ENCODE results near the gene PRRC2A. TPM values are rescaled to one million over a fixed set of nuclear protein-coding genes. Genes with fewer than 3 reads are reported as not detected.

The PRRC2A gene
- total RNA-seq, 1 donor from 2014 or later, result 188 TPM

DNA sequence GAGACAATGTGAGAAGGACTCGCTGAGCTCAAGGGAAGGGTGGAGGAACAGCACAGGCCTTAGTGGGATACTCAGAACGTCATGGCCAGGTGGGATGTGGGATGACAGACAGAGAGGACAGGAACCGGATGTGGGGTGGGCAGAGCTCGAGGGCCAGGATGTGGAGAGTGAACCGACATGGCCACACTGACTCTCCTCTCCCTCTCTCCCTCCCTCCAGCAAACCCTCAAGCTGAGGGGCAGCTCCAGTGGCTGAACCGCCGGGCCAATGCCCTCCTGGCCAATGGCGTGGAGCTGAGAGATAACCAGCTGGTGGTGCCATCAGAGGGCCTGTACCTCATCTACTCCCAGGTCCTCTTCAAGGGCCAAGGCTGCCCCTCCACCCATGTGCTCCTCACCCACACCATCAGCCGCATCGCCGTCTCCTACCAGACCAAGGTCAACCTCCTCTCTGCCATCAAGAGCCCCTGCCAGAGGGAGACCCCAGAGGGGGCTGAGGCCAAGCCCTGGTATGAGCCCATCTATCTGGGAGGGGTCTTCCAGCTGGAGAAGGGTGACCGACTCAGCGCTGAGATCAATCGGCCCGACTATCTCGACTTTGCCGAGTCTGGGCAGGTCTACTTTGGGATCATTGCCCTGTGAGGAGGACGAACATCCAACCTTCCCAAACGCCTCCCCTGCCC is 43.5 kb upstream of the PRRC2A start:
- H3K4me1 ChIP-seq (ENCODE audit: insufficient read depth, low read length), result peaks cover 11% of the 10 kb centered on the region
- Mint-ChIP-seq H3K27ac (ENCODE audit: unreplicated experiment) (no peak overlapping the region), H3K4me3 (ENCODE audit: unreplicated experiment) (no peak overlapping the region), H3K4me1 (ENCODE audit: low read depth, unreplicated experiment) (peaks cover 12% of the 10 kb centered on the region), H3K36me3 (ENCODE audit: low read depth, unreplicated experiment) (no peaks in the 10 kb centered on the region), H3K27me3 (ENCODE audit: low read depth, unreplicated experiment) (peaks cover 21% of the 10 kb centered on the region), H3K9me3 (ENCODE audit: unreplicated experiment) (no peaks in the 10 kb centered on the region)
- H3K9me3 ChIP-seq (ENCODE audit: insufficient read depth, low read depth, low read length), result no peaks in the 10 kb centered on the region
- FAIRE-seq (no peak), DNase-seq (ENCODE audit: low read depth) (no peak)
- H4K20me1 ChIP-seq (ENCODE audit: insufficient read depth, low read length), result no peaks in the 10 kb centered on the region
- H3K4me3 ChIP-seq (ENCODE audit: insufficient read depth, low read depth, low read length), result no peak overlapping the region
- peaks cover 3% of the 10 kb centered on the region for H3K27me3 ChIP-seq (ENCODE audit: insufficient read depth, low read length)
- no peak overlapping the region for H3K27ac ChIP-seq (ENCODE audit: low read depth, low read length)
- TF ChIP-seq CTCF (IDR thresholded peaks at IDR 0.05; ENCODE audit: insufficient read depth, low read depth, low read length) (no peak), EZH2 (IDR thresholded peaks at IDR 0.05; ENCODE audit: insufficient read depth, low read length) (no peak)
- H3K79me2 ChIP-seq (ENCODE audit: insufficient read depth, low read length), result no peaks in the 10 kb centered on the region
- no peak overlapping the region for H3K9ac ChIP-seq (ENCODE audit: low read length)
- no peak overlapping the region for H2AFZ ChIP-seq (ENCODE audit: low read depth, low read length)
- H3K4me2 ChIP-seq (ENCODE audit: low read length), result no peak overlapping the region
- H3K36me3 ChIP-seq (ENCODE audit: insufficient read depth, low read length), result no peaks in the 10 kb centered on the region

DNA sequence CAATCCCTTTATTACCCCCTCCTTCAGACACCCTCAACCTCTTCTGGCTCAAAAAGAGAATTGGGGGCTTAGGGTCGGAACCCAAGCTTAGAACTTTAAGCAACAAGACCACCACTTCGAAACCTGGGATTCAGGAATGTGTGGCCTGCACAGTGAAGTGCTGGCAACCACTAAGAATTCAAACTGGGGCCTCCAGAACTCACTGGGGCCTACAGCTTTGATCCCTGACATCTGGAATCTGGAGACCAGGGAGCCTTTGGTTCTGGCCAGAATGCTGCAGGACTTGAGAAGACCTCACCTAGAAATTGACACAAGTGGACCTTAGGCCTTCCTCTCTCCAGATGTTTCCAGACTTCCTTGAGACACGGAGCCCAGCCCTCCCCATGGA is 42.9 kb upstream of the PRRC2A start:
- Mint-ChIP-seq H3K9me3 (ENCODE audit: unreplicated experiment) (no peaks in the 10 kb centered on the region), H3K4me1 (ENCODE audit: low read depth, unreplicated experiment) (peaks cover 15% of the 10 kb centered on the region), H3K27me3 (ENCODE audit: low read depth, unreplicated experiment) (peaks cover 18% of the 10 kb centered on the region), H3K36me3 (ENCODE audit: low read depth, unreplicated experiment) (no peaks in the 10 kb centered on the region), H3K4me3 (ENCODE audit: unreplicated experiment) (no peak overlapping the region), H3K27ac (ENCODE audit: unreplicated experiment) (no peak overlapping the region)
- no peak overlapping the region for H3K27ac ChIP-seq (ENCODE audit: low read depth, low read length)
- no peak overlapping the region for H3K4me3 ChIP-seq (ENCODE audit: insufficient read depth, low read depth, low read length)
- H3K36me3 ChIP-seq (ENCODE audit: insufficient read depth, low read length), result no peaks in the 10 kb centered on the region
- no peak for TF ChIP-seq EZH2 (IDR thresholded peaks at IDR 0.05; ENCODE audit: insufficient read depth, low read length)
- TF ChIP-seq CTCF (IDR thresholded peaks at IDR 0.05; ENCODE audit: insufficient read depth, low read depth, low read length), result no peak
- no peaks in the 10 kb centered on the region for H3K9me3 ChIP-seq (ENCODE audit: insufficient read depth, low read depth, low read length)
- no peak overlapping the region for H2AFZ ChIP-seq (ENCODE audit: low read depth, low read length)
- peaks cover 11% of the 10 kb centered on the region for H3K4me1 ChIP-seq (ENCODE audit: insufficient read depth, low read length)
- peaks cover 3% of the 10 kb centered on the region for H3K27me3 ChIP-seq (ENCODE audit: insufficient read depth, low read length)
- no peak overlapping the region for H3K4me2 ChIP-seq (ENCODE audit: low read length)
- H4K20me1 ChIP-seq (ENCODE audit: insufficient read depth, low read length), result no peaks in the 10 kb centered on the region
- H3K79me2 ChIP-seq (ENCODE audit: insufficient read depth, low read length), result no peaks in the 10 kb centered on the region
- H3K9ac ChIP-seq (ENCODE audit: low read length), result no peak overlapping the region
- no peak for FAIRE-seq
- DNase-seq (ENCODE audit: low read depth), result no peak
